ENCODE results near the gene GRIK1. TPM values are rescaled to one million over a fixed set of nuclear protein-coding genes. Genes with fewer than 3 reads are reported as not detected.

GRIK1 gene
- total RNA-seq, 2 donors from 2014 or later = 0.21 TPM; not detected in 1

GRCh38 chr21:29697555-29698193 lies 242.1 kb downstream of the GRIK1 start:
- Histone ChIP-seq H3K9me3 (no peaks in the 10 kb centered on the region), H3K27me3 (replicated peaks; ENCODE audit: insufficient read depth) (no peaks in the 10 kb centered on the region), H3K36me3 (no peaks in the 10 kb centered on the region), H3K27ac (no peak overlapping the region), H3K4me3 (peak overlapping the region; percentile 7), H3K4me1 (ENCODE audit: control insufficient read depth in 1 of 2, low read depth in 2 of 2) (no peaks in the 10 kb centered on the region)
- TF ChIP-seq, protein P1, sequence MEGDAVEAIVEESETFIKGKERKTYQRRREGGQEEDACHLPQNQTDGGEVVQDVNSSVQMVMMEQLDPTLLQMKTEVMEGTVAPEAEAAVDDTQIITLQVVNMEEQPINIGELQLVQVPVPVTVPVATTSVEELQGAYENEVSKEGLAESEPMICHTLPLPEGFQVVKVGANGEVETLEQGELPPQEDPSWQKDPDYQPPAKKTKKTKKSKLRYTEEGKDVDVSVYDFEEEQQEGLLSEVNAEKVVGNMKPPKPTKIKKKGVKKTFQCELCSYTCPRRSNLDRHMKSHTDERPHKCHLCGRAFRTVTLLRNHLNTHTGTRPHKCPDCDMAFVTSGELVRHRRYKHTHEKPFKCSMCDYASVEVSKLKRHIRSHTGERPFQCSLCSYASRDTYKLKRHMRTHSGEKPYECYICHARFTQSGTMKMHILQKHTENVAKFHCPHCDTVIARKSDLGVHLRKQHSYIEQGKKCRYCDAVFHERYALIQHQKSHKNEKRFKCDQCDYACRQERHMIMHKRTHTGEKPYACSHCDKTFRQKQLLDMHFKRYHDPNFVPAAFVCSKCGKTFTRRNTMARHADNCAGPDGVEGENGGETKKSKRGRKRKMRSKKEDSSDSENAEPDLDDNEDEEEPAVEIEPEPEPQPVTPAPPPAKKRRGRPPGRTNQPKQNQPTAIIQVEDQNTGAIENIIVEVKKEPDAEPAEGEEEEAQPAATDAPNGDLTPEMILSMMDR (IDR thresholded peaks at IDR 0.05) = no peak
- ATAC-seq (ENCODE audit: insufficient number of reproducible peaks, low FRiP score, low read depth) (no peak), DNase-seq (ENCODE audit: low spot score) (no peak)

DNA sequence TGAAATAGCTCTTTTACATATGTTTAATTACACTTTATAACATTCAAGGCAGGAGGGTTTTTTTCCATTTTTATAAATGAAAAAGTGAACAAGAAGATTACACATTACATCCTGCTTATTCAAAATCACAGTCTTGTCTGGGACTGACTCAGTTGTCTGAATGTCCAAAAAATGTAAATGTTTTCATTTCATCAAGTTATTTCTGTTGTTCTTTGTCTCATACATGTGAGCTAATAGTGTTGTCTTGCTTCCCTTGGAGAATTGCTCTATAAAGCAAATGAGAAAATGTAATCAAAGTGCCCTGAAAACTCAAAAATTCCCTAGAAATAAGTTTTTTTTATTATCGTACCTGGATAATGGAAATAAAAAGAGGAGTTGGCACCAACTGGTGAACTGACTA lies 242.9 kb downstream of the GRIK1 start:
- H3K27ac ChIP-seq = no peak overlapping the region
- DNase-seq (ENCODE audit: low spot score) (no peak), ATAC-seq (ENCODE audit: insufficient number of reproducible peaks, low FRiP score, low read depth) (no peak)
- H3K4me1 ChIP-seq (ENCODE audit: control insufficient read depth in 1 of 2, low read depth in 2 of 2) = no peaks in the 10 kb centered on the region
- H3K36me3 ChIP-seq = no peaks in the 10 kb centered on the region
- TF ChIP-seq, protein P1 (IDR thresholded peaks at IDR 0.05) = no peak
- no peaks in the 10 kb centered on the region for H3K9me3 ChIP-seq
- no peaks in the 10 kb centered on the region for H3K27me3 ChIP-seq (replicated peaks; ENCODE audit: insufficient read depth)
- H3K4me3 ChIP-seq = no peak overlapping the region

GRCh38 chr21:29691616-29692491 lies 247.9 kb downstream of the GRIK1 start:
- Histone ChIP-seq H3K27me3 (replicated peaks; ENCODE audit: insufficient read depth) (no peaks in the 10 kb centered on the region), H3K4me3 (no peak overlapping the region), H3K36me3 (no peaks in the 10 kb centered on the region), H3K4me1 (ENCODE audit: control insufficient read depth in 1 of 2, low read depth in 2 of 2) (no peaks in the 10 kb centered on the region), H3K27ac (no peak overlapping the region), H3K9me3 (no peaks in the 10 kb centered on the region)
- no peak for DNase-seq (ENCODE audit: low spot score)
- ATAC-seq (ENCODE audit: insufficient number of reproducible peaks, low FRiP score, low read depth) = no peak
- TF ChIP-seq, protein P1 (IDR thresholded peaks at IDR 0.05) = no peak

DNA sequence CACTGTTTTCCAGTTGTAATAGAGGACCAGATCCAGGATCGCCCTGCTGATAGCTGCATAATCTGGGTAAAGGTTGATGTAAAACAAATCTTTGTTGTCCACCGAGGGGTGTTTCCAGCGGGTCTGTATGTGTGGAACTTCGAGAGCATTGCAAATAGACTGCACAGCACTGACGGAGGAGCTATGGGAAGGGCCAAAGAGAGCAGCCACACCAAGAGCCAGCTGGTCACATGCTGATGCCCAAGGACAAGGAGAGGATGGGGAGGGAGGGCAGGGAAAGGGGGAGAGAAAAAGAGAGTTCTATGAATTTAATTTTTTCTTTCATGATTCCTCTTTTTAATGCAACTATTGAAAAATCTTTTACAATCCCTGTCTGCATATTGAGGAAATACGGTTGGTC lies 250.0 kb downstream of the GRIK1 start:
- no peak overlapping the region for H3K4me3 ChIP-seq
- no peaks in the 10 kb centered on the region for H3K9me3 ChIP-seq
- no peak overlapping the region for H3K27ac ChIP-seq
- no peaks in the 10 kb centered on the region for H3K4me1 ChIP-seq (ENCODE audit: control insufficient read depth in 1 of 2, low read depth in 2 of 2)
- TF ChIP-seq, protein P1 (IDR thresholded peaks at IDR 0.05) = no peak
- H3K27me3 ChIP-seq (replicated peaks; ENCODE audit: insufficient read depth) = no peaks in the 10 kb centered on the region
- no peak for DNase-seq (ENCODE audit: low spot score)
- no peaks in the 10 kb centered on the region for H3K36me3 ChIP-seq
- ATAC-seq (ENCODE audit: insufficient number of reproducible peaks, low FRiP score, low read depth) = no peak

GRCh38 chr21:29684106-29684505 lies 255.7 kb downstream of the GRIK1 start:
- no peak for ATAC-seq (ENCODE audit: insufficient number of reproducible peaks, low FRiP score, low read depth)
- Histone ChIP-seq H3K27me3 (replicated peaks; ENCODE audit: insufficient read depth) (no peaks in the 10 kb centered on the region), H3K4me3 (no peak overlapping the region), H3K27ac (no peak overlapping the region), H3K4me1 (ENCODE audit: control insufficient read depth in 1 of 2, low read depth in 2 of 2) (no peaks in the 10 kb centered on the region), H3K9me3 (no peaks in the 10 kb centered on the region), H3K36me3 (no peaks in the 10 kb centered on the region)
- TF ChIP-seq, protein P1 (IDR thresholded peaks at IDR 0.05) = no peak
- no peak for DNase-seq (ENCODE audit: low spot score)

Measured in thoracic aorta (tissue), 2 donors.